ENCODE data around the gene APLP2.
"Not testable (repeated sequence)": the region's sequence is repeated elsewhere in the genome, so short reads cannot be mapped to it uniquely, and the experiment has no call there.

Gene APLP2

GRCh38 chr11:130172001-130172400, 102.3 kb downstream of the APLP2 start:
- not testable (repeated sequence) for DNase-seq (ENCODE audit: low spot score)

- DNase-seq (ENCODE audit: low spot score) = no peak
Measured at GRCh38 chr11:130174642-130175041, 104.9 kb downstream of the APLP2 start.

- no peak for DNase-seq (ENCODE audit: low spot score)
Measured at GRCh38 chr11:130175898-130176297, 106.2 kb downstream of the APLP2 start.

GRCh38 chr11:130177782-130178181, 108.1 kb downstream of the APLP2 start:
- no peak for DNase-seq (ENCODE audit: low spot score)

GRCh38 chr11:130178441-130179339, 109.0 kb downstream of the APLP2 start:
- no peak for DNase-seq (ENCODE audit: low spot score)

- no peak for DNase-seq (ENCODE audit: low spot score)
Measured at GRCh38 chr11:130179396-130180306, 110.0 kb downstream of the APLP2 start.

GRCh38 chr11:130180491-130180890, 110.8 kb downstream of the APLP2 start:
- DNase-seq (ENCODE audit: low spot score) = no peak

GRCh38 chr11:130180896-130181294, 111.2 kb downstream of the APLP2 start:
- DNase-seq (ENCODE audit: low spot score) = no peak

- no peak for DNase-seq (ENCODE audit: low spot score)
Measured at GRCh38 chr11:130181295-130182272, 111.9 kb downstream of the APLP2 start.

GRCh38 chr11:130183878-130184610, 114.3 kb downstream of the APLP2 start:
- no peak for DNase-seq (ENCODE audit: low spot score)

- DNase-seq (ENCODE audit: low spot score) = no peak
Measured at GRCh38 chr11:130187096-130187495, 117.4 kb downstream of the APLP2 start.

- DNase-seq (ENCODE audit: low spot score) = no peak
Measured at GRCh38 chr11:130188047-130188446, 118.4 kb downstream of the APLP2 start.

- DNase-seq (ENCODE audit: low spot score) = no peak
Measured at GRCh38 chr11:130188585-130189347, 119.1 kb downstream of the APLP2 start.

GRCh38 chr11:130189492-130190210, 120.0 kb downstream of the APLP2 start:
- no peak for DNase-seq (ENCODE audit: low spot score)

GRCh38 chr11:130190371-130190881, 120.7 kb downstream of the APLP2 start:
- DNase-seq (ENCODE audit: low spot score) = no peak

- no peak for DNase-seq (ENCODE audit: low spot score)
Measured at GRCh38 chr11:130191896-130192295, 122.2 kb downstream of the APLP2 start.

GRCh38 chr11:130192845-130193267, 123.2 kb downstream of the APLP2 start:
- DNase-seq (ENCODE audit: low spot score) = no peak

- DNase-seq (ENCODE audit: low spot score) = not testable (repeated sequence)
Measured at GRCh38 chr11:130193551-130193950, 123.9 kb downstream of the APLP2 start.
